SK-N-SH treated with all-trans-retinoic acid at 6 μM for 48 hours (cell line): ENCODE results near the gene KCNQ5.

Source experiments
- ATAC-seq: fragments of 200-7000 bp; cut with Tn5 transposase; 3 replicates; pipeline ENCODE4 v1.9.1; 2020; ENCODE audit warnings: mild to moderate bottlenecking, moderate library complexity
- BACH2 ChIP-seq: fragments of 250-450 bp; sonication (Bioruptor Pico); IDR thresholded peaks from 2 replicates; pipeline ENCODE4 v1.9.0; 2021; ENCODE audit warnings: mild to moderate bottlenecking, borderline replicate concordance
- CREB5 ChIP-seq: fragments of 250-450 bp; sonication (Bioruptor Pico); IDR thresholded peaks from 2 replicates; pipeline ENCODE4 v1.5.1; 2020; ENCODE audit warnings: low read depth, mild to moderate bottlenecking, moderate library complexity
- CSDC2 ChIP-seq: fragments of 250-450 bp; sonication (Bioruptor Pico); IDR thresholded peaks from 2 replicates; pipeline ENCODE4 v1.5.0; 2020; ENCODE audit warnings: mild to moderate bottlenecking, moderate library complexity
- CSRNP3 ChIP-seq: fragments of 250-450 bp; sonication (Bioruptor Pico); IDR thresholded peaks from 2 replicates; pipeline ENCODE4 v1.5.1; 2021; ENCODE audit warnings: mild to moderate bottlenecking, moderate library complexity
- ESRRG ChIP-seq: fragments of 250-450 bp; sonication (Bioruptor Pico); IDR thresholded peaks from 2 replicates; pipeline ENCODE4 v1.6.1; 2021; ENCODE audit warnings: mild to moderate bottlenecking
- ISL1 ChIP-seq: fragments of 250-450 bp; sonication (Bioruptor Pico); IDR thresholded peaks from 2 replicates; pipeline ENCODE4 v2.1.2; 2022; ENCODE audit warnings: mild to moderate bottlenecking, moderate library complexity
- OSR1 ChIP-seq: fragments of 250-450 bp; sonication (Bioruptor Pico); IDR thresholded peaks from 2 replicates; pipeline ENCODE4 v1.8.0; 2022; ENCODE audit warnings: moderate library complexity, mild to moderate bottlenecking, inconsistent platforms
- PATZ1 ChIP-seq: fragments of 250-450 bp; sonication (Bioruptor Pico); IDR thresholded peaks from 2 replicates; pipeline ENCODE4 v1.8.0; 2020; ENCODE audit warnings: mild to moderate bottlenecking, moderate library complexity, borderline replicate concordance
- POU6F1 ChIP-seq: fragments of 250-450 bp; sonication (Bioruptor Pico); IDR thresholded peaks from 2 replicates; pipeline ENCODE4 v1.8.0; 2021; ENCODE audit warnings: low read depth, mild to moderate bottlenecking, moderate library complexity, borderline replicate concordance
- PPARA ChIP-seq: fragments of 250-450 bp; sonication (Bioruptor Pico); IDR thresholded peaks from 2 replicates; pipeline ENCODE4 v1.5.0; 2020; ENCODE audit warnings: mild to moderate bottlenecking, borderline replicate concordance
- RARB ChIP-seq: fragments of 250-450 bp; sonication (Bioruptor Pico); IDR thresholded peaks from 2 replicates; pipeline ENCODE4 v1.8.0; 2021; ENCODE audit warnings: mild to moderate bottlenecking, moderate library complexity
- SNAI2 ChIP-seq: fragments of 250-450 bp; sonication (Bioruptor Pico); IDR thresholded peaks from 2 replicates; pipeline ENCODE4 v1.5.0; 2020; ENCODE audit warnings: mild to moderate bottlenecking, moderate library complexity
- TCF4 ChIP-seq: fragments of 250-450 bp; sonication (Bioruptor Pico); IDR thresholded peaks from 2 replicates; pipeline ENCODE4 v1.8.0; 2021; ENCODE audit warnings: mild to moderate bottlenecking, moderate library complexity, borderline replicate concordance
- TOX ChIP-seq: fragments of 250-450 bp; sonication (Bioruptor Pico); IDR thresholded peaks from 2 replicates; pipeline ENCODE4 v1.8.0; 2021; ENCODE audit warnings: mild to moderate bottlenecking, moderate library complexity, borderline replicate concordance
- TSHZ2 ChIP-seq: fragments of 250-450 bp; sonication (Bioruptor Pico); IDR thresholded peaks from 2 replicates; pipeline ENCODE4 v1.5.0; 2020; ENCODE audit warnings: mild to moderate bottlenecking, moderate library complexity
- ZC3H10 ChIP-seq: fragments of 250-450 bp; sonication (Bioruptor Pico); IDR thresholded peaks from 2 replicates; pipeline ENCODE4 v1.5.1; 2021; ENCODE audit warnings: mild to moderate bottlenecking, moderate library complexity
- ZFP3 ChIP-seq: fragments of 250-450 bp; sonication (Bioruptor Pico); IDR thresholded peaks from 2 replicates; pipeline ENCODE4 v1.5.0; 2020; ENCODE audit warnings: mild to moderate bottlenecking, moderate library complexity
- ZFP30 ChIP-seq: fragments of 450-650 bp; formaldehyde crosslinking; IDR thresholded peaks from 2 replicates; pipeline ENCODE4 v1.5.0; 2022; ENCODE audit warnings: mild to moderate bottlenecking, moderate library complexity
- ZNF565 ChIP-seq: fragments of 450-650 bp; formaldehyde crosslinking; conservative IDR thresholded peaks from 2 replicates; pipeline ENCODE4 v1.5.0; 2020; ENCODE audit warnings: low read depth, mild to moderate bottlenecking, moderate library complexity
- ZNF70 ChIP-seq: fragments of 450-650 bp; formaldehyde crosslinking; IDR thresholded peaks from 2 replicates; pipeline ENCODE4 v1.5.0; 2020; ENCODE audit warnings: mild to moderate bottlenecking, moderate library complexity
- ZNF8 ChIP-seq: fragments of 450-650 bp; formaldehyde crosslinking; IDR thresholded peaks from 2 replicates; pipeline ENCODE4 v1.5.0; 2020; ENCODE audit warnings: mild to moderate bottlenecking, moderate library complexity

The KCNQ5 gene

GRCh38 chr6:72798196-72798595, 176.3 kb downstream of the KCNQ5 start:
- no peak for ATAC-seq
- TF ChIP-seq TOX (CRISPR knock-in tag) (no peak), ISL1 (CRISPR knock-in tag) (no peak), ZNF8 (no peak), CSRNP3 (CRISPR knock-in tag) (no peak), ZFP3 (CRISPR knock-in tag) (no peak), TSHZ2 (CRISPR knock-in tag) (no peak), OSR1 (CRISPR knock-in tag) (no peak), BACH2 (CRISPR knock-in tag) (no peak), TCF4 (CRISPR knock-in tag) (no peak), RARB (CRISPR knock-in tag) (no peak), ZNF565 (CRISPR knock-in tag) (no peak), ZFP30 (CRISPR knock-in tag) (no peak), CSDC2 (CRISPR knock-in tag) (no peak), ZNF70 (CRISPR knock-in tag) (no peak), SNAI2 (CRISPR knock-in tag) (no peak), CREB5 (CRISPR knock-in tag) (no peak), PATZ1 (CRISPR knock-in tag) (no peak), PPARA (CRISPR knock-in tag) (no peak), ESRRG (CRISPR knock-in tag) (no peak), ZC3H10 (CRISPR knock-in tag) (no peak)

- TF ChIP-seq POU6F1 (CRISPR knock-in tag) (no peak), TOX (CRISPR knock-in tag) (no peak), CSRNP3 (CRISPR knock-in tag) (no peak), OSR1 (CRISPR knock-in tag) (no peak), TSHZ2 (CRISPR knock-in tag) (no peak), TCF4 (CRISPR knock-in tag) (no peak), ZC3H10 (CRISPR knock-in tag) (no peak), BACH2 (CRISPR knock-in tag) (no peak), ISL1 (CRISPR knock-in tag) (no peak), ZNF565 (CRISPR knock-in tag) (no peak)
- ATAC-seq: no peak
Observed at GRCh38 chr6:72809746-72810379, 188.0 kb downstream of the KCNQ5 start.
